RWPE2 (cell line): ENCODE measurements around the gene SCTR.

Source experiments
- ATAC-seq: fragments of 200-7000 bp; cut with Tn5 transposase; 3 replicates; pipeline ENCODE4 v1.9.1; 2021; ENCODE audit warnings: low read depth
- DNase-seq: peaks from one replicate; pipeline ENCODE4 v3.0.0-alpha.2; 2020; ENCODE audit warnings: low spot score
- H3K27ac ChIP-seq: fragments of 450-650 bp; 2 replicates; pipeline ENCODE4 v1.5.1; 2017; ENCODE audit warnings: mild to moderate bottlenecking; ENCODE audit not compliant: poor library complexity, severe bottlenecking
- H3K27me3 ChIP-seq: fragments of 250-450 bp; sonication (Bioruptor Pico); 2 replicates; pipeline ENCODE4 v1.5.1; 2021; ENCODE audit warnings: mild to moderate bottlenecking, moderate library complexity; ENCODE audit not compliant: insufficient read depth, poor library complexity, severe bottlenecking
- H3K36me3 ChIP-seq: fragments of 250-450 bp; sonication (Bioruptor Pico); 2 replicates; pipeline ENCODE4 v1.5.1; 2020; ENCODE audit warnings: low read depth, mild to moderate bottlenecking, moderate library complexity
- H3K4me1 ChIP-seq: fragments of 250-450 bp; sonication (Bioruptor Pico); 2 replicates; pipeline ENCODE4 v1.5.1; 2021; ENCODE audit warnings: mild to moderate bottlenecking, moderate library complexity; ENCODE audit not compliant: insufficient read depth, poor library complexity, severe bottlenecking
- H3K4me3 ChIP-seq: fragments of 250-450 bp; sonication (Bioruptor Pico); 2 replicates; pipeline ENCODE4 v1.5.1; 2021; ENCODE audit warnings: mild to moderate bottlenecking, moderate library complexity; ENCODE audit not compliant: severe bottlenecking
- H3K9me3 ChIP-seq: fragments of 250-450 bp; sonication (Bioruptor Pico); 2 replicates; pipeline ENCODE4 v1.5.1; 2021; ENCODE audit warnings: mild to moderate bottlenecking, moderate library complexity; ENCODE audit not compliant: severe bottlenecking
- TF ChIP-seq, protein P1 (sequence below): fragments of 450-650 bp; IDR thresholded peaks from one replicate; pipeline ENCODE4 v1.5.1; 2017; ENCODE audit warnings: mild to moderate bottlenecking, moderate library complexity; ENCODE audit not compliant: poor library complexity, severe bottlenecking

The SCTR gene

DNA sequence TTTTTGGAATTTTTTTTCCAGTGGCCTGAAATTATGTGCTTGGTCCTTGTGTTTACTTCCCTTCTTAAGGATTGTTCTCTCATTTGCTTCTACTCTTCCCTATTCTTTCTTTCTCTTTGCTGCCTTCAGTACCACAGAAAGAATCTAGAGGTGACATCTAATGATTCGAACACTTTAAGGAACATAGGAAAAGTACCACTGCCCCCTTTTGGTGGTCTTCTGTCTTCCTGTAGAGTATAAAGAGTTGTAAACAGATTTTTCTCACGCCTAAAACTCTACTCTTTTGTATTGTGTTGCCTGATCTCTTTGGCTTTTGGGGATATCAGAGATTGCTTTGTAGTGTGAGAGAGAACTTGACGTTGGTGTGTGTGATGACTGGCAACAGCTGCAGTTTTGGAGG is 7.0 kb upstream of the SCTR start:
- DNase-seq, result no peak

DNA sequence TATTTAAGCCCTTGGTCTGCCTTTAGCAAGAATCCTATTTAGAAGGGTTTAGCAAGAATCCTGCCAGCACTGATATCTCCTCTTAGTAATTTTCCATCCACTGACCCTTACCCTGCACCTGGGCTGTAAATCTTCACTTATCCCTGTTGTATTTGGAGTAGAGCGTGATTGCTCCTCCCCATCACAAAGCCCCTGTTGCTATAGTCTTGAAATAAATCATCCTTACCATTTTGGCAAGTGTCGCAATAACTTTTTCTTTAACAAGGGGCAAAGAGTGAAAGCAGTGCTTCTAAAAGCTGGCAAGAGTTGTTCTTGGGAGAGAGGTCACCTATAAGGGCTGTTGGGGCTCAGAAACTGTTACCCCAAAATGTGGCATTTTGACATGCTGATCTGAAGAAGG is 3.7 kb upstream of the SCTR start:
- no peaks in the 10 kb centered on the region for H3K36me3 ChIP-seq
- no peaks in the 10 kb centered on the region for H3K4me1 ChIP-seq
- ATAC-seq, result no peak
- no peak overlapping the region for H3K4me3 ChIP-seq
- no peak overlapping the region for H3K27ac ChIP-seq
- TF ChIP-seq, protein P1, sequence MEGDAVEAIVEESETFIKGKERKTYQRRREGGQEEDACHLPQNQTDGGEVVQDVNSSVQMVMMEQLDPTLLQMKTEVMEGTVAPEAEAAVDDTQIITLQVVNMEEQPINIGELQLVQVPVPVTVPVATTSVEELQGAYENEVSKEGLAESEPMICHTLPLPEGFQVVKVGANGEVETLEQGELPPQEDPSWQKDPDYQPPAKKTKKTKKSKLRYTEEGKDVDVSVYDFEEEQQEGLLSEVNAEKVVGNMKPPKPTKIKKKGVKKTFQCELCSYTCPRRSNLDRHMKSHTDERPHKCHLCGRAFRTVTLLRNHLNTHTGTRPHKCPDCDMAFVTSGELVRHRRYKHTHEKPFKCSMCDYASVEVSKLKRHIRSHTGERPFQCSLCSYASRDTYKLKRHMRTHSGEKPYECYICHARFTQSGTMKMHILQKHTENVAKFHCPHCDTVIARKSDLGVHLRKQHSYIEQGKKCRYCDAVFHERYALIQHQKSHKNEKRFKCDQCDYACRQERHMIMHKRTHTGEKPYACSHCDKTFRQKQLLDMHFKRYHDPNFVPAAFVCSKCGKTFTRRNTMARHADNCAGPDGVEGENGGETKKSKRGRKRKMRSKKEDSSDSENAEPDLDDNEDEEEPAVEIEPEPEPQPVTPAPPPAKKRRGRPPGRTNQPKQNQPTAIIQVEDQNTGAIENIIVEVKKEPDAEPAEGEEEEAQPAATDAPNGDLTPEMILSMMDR, result no peak
- no peak for DNase-seq
- peaks cover 5% of the 10 kb centered on the region for H3K9me3 ChIP-seq
- peaks cover 54% of the 10 kb centered on the region for H3K27me3 ChIP-seq

More for the DNA sequence above, 7.0 kb upstream of the SCTR start:
- Histone ChIP-seq H3K36me3 (no peaks in the 10 kb centered on the region), H3K4me3 (no peak overlapping the region), H3K9me3 (peaks cover 5% of the 10 kb centered on the region), H3K4me1 (no peaks in the 10 kb centered on the region), H3K27ac (no peak overlapping the region), H3K27me3 (peaks cover 21% of the 10 kb centered on the region)
- TF ChIP-seq, protein P1, result peak; percentile 24
- ATAC-seq, result no peak

DNA sequence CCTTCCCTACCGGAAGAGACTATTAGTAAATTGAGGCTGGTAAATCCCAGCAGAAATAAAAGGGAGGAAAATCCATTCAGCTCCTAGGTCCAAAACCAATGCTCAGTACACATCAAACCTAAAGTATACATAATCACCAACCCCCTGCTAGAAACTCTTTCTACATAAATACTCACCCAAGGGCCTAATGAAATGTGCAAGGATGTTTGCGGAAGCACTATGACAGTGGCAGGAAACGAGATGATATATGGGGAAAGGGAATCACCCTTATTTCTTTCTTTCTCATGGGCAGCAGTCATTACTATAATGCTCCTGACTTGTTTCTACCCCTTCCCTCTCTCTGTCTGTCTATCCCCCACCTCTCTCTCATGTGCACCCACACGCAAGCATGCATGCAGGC is 1.3 kb upstream of the SCTR start:
- H3K27ac ChIP-seq, result no peak overlapping the region

DNA sequence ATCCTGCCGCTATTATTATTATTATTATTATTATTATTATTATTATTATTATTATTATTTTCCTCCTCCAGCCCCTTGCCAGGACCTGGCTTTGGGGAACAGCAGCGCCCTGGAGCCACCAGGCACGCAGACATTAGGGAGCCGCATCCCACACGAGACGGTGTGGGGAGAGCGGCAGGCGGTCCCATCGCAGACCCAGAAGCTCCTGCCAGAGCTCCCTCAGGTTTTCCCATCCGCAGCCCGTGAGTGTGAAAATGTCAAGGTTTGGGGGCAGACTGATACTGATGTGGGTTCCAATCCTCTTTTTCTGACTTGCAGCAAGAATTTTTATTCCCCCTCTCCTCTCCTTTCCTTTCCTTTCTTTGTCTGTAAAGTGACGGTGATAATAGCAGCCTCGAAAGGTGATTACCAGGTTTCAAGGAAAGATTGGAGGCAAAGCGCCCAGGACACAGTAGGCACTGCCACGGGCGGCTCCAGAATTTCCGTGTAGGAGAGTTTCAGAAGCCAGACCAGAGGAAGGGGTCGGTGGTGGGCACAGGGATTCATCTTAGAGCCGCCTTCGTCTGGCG is 816 bp downstream of the SCTR start:
- no peak overlapping the region for H3K4me3 ChIP-seq
- ATAC-seq, result no peak
- H3K27ac ChIP-seq, result no peak overlapping the region
- H3K9me3 ChIP-seq, result no peaks in the 10 kb centered on the region
- H3K27me3 ChIP-seq, result peaks cover 50% of the 10 kb centered on the region
- no peaks in the 10 kb centered on the region for H3K36me3 ChIP-seq
- DNase-seq, result no peak
- TF ChIP-seq, protein P1, result no peak
- no peaks in the 10 kb centered on the region for H3K4me1 ChIP-seq

More for the DNA sequence above, 1.3 kb upstream of the SCTR start:
- Histone ChIP-seq H3K36me3 (no peaks in the 10 kb centered on the region), H3K4me1 (no peaks in the 10 kb centered on the region), H3K27me3 (peaks cover 60% of the 10 kb centered on the region), H3K9me3 (no peaks in the 10 kb centered on the region), H3K4me3 (no peak overlapping the region)
- DNase-seq, result no peak
- TF ChIP-seq, protein P1, result no peak
- ATAC-seq, result no peak

DNA sequence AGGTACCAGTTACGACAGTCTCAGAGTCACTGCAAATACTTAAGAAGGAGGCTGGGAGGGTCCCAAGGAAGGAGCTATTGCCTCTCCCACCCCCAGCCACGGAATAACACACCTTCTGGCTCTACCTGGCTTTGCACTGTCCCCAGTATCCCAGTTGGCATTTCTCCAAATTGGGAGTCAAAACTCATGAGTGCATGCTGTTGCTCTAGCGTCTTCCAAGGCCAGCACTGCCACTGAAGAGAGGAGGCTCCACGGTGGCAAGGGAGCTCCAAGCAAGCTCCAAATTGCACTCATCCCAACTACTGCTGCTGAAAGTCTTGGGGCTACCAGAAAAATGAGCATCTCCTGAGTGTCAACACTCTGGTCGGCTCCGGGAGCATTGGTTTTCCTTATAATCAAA is 1.6 kb downstream of the SCTR start:
- no peak for ATAC-seq
- H3K9me3 ChIP-seq, result no peaks in the 10 kb centered on the region
- H3K36me3 ChIP-seq, result no peaks in the 10 kb centered on the region
- H3K4me1 ChIP-seq, result no peaks in the 10 kb centered on the region
- TF ChIP-seq, protein P1, result no peak
- H3K4me3 ChIP-seq, result no peak overlapping the region
- H3K27ac ChIP-seq, result no peak overlapping the region
- no peak for DNase-seq
- H3K27me3 ChIP-seq, result peaks cover 46% of the 10 kb centered on the region
